NCI-H82 treated with DMSO at 0.1 percent for 48 hours (cell line): ENCODE data around the gene COL25A1.

Experiments
- DNase-seq: peaks from one replicate; lab custom pipeline; 2025; ENCODE audit not compliant: unreplicated experiment; lab: John Stamatoyannopoulos, UW

Gene COL25A1

GRCh38 chr4:109302361-109303139, at the start of gene COL25A1:
Gene COL25A1, minus strand, starts transcription at chr4:109302658.
- DNase-seq, result peak; percentile 75

- no peak for DNase-seq
These were observed 47.7 kb upstream of the COL25A1 start for GRCh38 chr4:109350121-109350520.

GRCh38 chr4:109334129-109335105, 32.0 kb upstream of the COL25A1 start:
- no peak for DNase-seq

GRCh38 chr4:109332926-109333464, 30.5 kb upstream of the COL25A1 start:
- DNase-seq, result no peak

GRCh38 chr4:109327641-109328040, 25.2 kb upstream of the COL25A1 start:
- DNase-seq, result no peak

- no peak for DNase-seq
These were observed 23.2 kb upstream of the COL25A1 start for GRCh38 chr4:109325698-109326097.

- DNase-seq, result no peak
These were observed 20.9 kb upstream of the COL25A1 start for GRCh38 chr4:109323348-109323747.

- no peak for DNase-seq
These were observed 18.8 kb upstream of the COL25A1 start for GRCh38 chr4:109321232-109321631.

GRCh38 chr4:109319684-109320083, 17.2 kb upstream of the COL25A1 start:
- DNase-seq, result no peak

GRCh38 chr4:109319156-109319555, 16.7 kb upstream of the COL25A1 start:
- DNase-seq, result no peak

GRCh38 chr4:109315818-109316217, 13.4 kb upstream of the COL25A1 start:
- no peak for DNase-seq

GRCh38 chr4:109315341-109315740, 12.9 kb upstream of the COL25A1 start:
- DNase-seq, result no peak

- no peak for DNase-seq
These were observed 11.0 kb upstream of the COL25A1 start for GRCh38 chr4:109313168-109314133.

- DNase-seq, result peak; percentile 22
These were observed 660 bp upstream of the COL25A1 start for GRCh38 chr4:109303140-109303496.

- DNase-seq, result no peak
These were observed 652 bp downstream of the COL25A1 start for GRCh38 chr4:109301651-109302360.

GRCh38 chr4:109298279-109299010, 4.0 kb downstream of the COL25A1 start:
- no peak for DNase-seq

- no peak for DNase-seq
These were observed 5.9 kb downstream of the COL25A1 start for GRCh38 chr4:109296527-109296926.

GRCh38 chr4:109295081-109295480, 7.4 kb downstream of the COL25A1 start:
- no peak for DNase-seq

- DNase-seq, result no peak
These were observed 7.9 kb downstream of the COL25A1 start for GRCh38 chr4:109294468-109295020.
